Measurements from ENCODE around the gene APPL2. TPM values are rescaled to one million over a fixed set of nuclear protein-coding genes. Genes with fewer than 3 reads are reported as not detected.

Gene APPL2
- total RNA-seq, 4 donors from 2014 or later = 48.6 to 97.9 (median 79.5) TPM

- Histone ChIP-seq H3K4me1 (peaks cover 0 to 5% (median 0%) of the 10 kb centered on the region in 4 donors), H3K9me3 (no peaks in the 10 kb centered on the region), H3K4me3 (no peak overlapping the region), H3K36me3 (peaks cover 0 to 66% (median 0%) of the 10 kb centered on the region in 3 donors), H3K27ac (no peak overlapping the region), H3K27me3 (no peaks in the 10 kb centered on the region)
- TF ChIP-seq CTCF (IDR thresholded peaks at IDR 0.05) (no peak), EP300 (IDR thresholded peaks at IDR 0.05) (no peak), POLR2A (IDR thresholded peaks at IDR 0.05) (no peak)
- DNase-seq (ENCODE audit: low spot score in 2 of 2) = no peak
- WGBS, 2 donors = 82 to 84% methylated on average over 6 of the region's 6 CpGs
Observed at GRCh38 chr12:105171691-105172436, 64.1 kb downstream of the APPL2 start.

GRCh38 chr12:105170139-105170538 is 65.8 kb downstream of the APPL2 start:
- H3K36me3 ChIP-seq = peaks cover 0 to 66% (median 0%) of the 10 kb centered on the region in 3 donors
- WGBS, 2 donors = 89 to 92% methylated on average over 3 of the region's 3 CpGs
- TF ChIP-seq POLR2A (IDR thresholded peaks at IDR 0.05) (no peak), CTCF (IDR thresholded peaks at IDR 0.05) (no peak), EP300 (IDR thresholded peaks at IDR 0.05) (no peak)

GRCh38 chr12:105168006-105168405 is 68.0 kb downstream of the APPL2 start:
- Histone ChIP-seq H3K36me3 (peaks cover 0 to 66% (median 4%) of the 10 kb centered on the region in 3 donors), H3K9me3 (no peaks in the 10 kb centered on the region), H3K4me3 (no peak overlapping the region), H3K27me3 (no peaks in the 10 kb centered on the region), H3K4me1 (peaks cover 0 to 15% (median 0%) of the 10 kb centered on the region in 4 donors), H3K27ac (no peak overlapping the region)
- TF ChIP-seq EP300 (IDR thresholded peaks at IDR 0.05) (no peak), CTCF (IDR thresholded peaks at IDR 0.05) (no peak), POLR2A (IDR thresholded peaks at IDR 0.05) (no peak)
- DNase-seq (ENCODE audit: low spot score in 2 of 2) = no peak

More at GRCh38 chr12:105170139-105170538, 65.8 kb downstream of the APPL2 start:
- Histone ChIP-seq H3K27me3 (no peaks in the 10 kb centered on the region), H3K27ac (no peak overlapping the region), H3K4me1 (peaks cover 0 to 15% (median 0%) of the 10 kb centered on the region in 4 donors), H3K9me3 (no peaks in the 10 kb centered on the region), H3K4me3 (no peak overlapping the region)
- DNase-seq (ENCODE audit: low spot score in 2 of 2) = no peak

- no peak overlapping the region for H3K27ac ChIP-seq
- peaks cover 0 to 15% (median 0%) of the 10 kb centered on the region in 4 donors for H3K4me1 ChIP-seq
- TF ChIP-seq POLR2A (IDR thresholded peaks at IDR 0.05) (no peak), CTCF (IDR thresholded peaks at IDR 0.05) (no peak), EP300 (IDR thresholded peaks at IDR 0.05) (no peak)
- peaks cover 0 to 68% (median 5%) of the 10 kb centered on the region in 3 donors for H3K36me3 ChIP-seq
- H3K4me3 ChIP-seq = no peak overlapping the region
- H3K27me3 ChIP-seq = no peaks in the 10 kb centered on the region
- no peaks in the 10 kb centered on the region for H3K9me3 ChIP-seq
- no peak for DNase-seq (ENCODE audit: low spot score in 2 of 2)
Observed at GRCh38 chr12:105167346-105167745, 68.6 kb downstream of the APPL2 start.

- 51 to 57% methylated on average over 1 of the region's 1 CpG for WGBS, 2 donors
- TF ChIP-seq POLR2A (IDR thresholded peaks at IDR 0.05) = no peak
- TF ChIP-seq CTCF (IDR thresholded peaks at IDR 0.05) = no peak
- Histone ChIP-seq H3K9me3 (no peaks in the 10 kb centered on the region), H3K36me3 (peaks cover 0 to 74% (median 5%) of the 10 kb centered on the region in 3 donors), H3K27ac (no peak overlapping the region), H3K4me1 (peaks cover 0 to 15% (median 0%) of the 10 kb centered on the region in 4 donors), H3K27me3 (no peaks in the 10 kb centered on the region), H3K4me3 (no peak overlapping the region)
- DNase-seq (ENCODE audit: low spot score in 2 of 2) = no peak
Observed at GRCh38 chr12:105166736-105167135, 69.2 kb downstream of the APPL2 start.

Data from tibial nerve (tissue), 4 donors.